K562 (cell line): ENCODE data around the gene LLCFC1. TPM values are rescaled to one million over a fixed set of nuclear protein-coding genes. Genes with fewer than 3 reads are reported as not detected.

Experiments used
- BHLHE40 ChIP-seq: IDR thresholded peaks from 2 replicates; pipeline ENCODE4 v1.6.1; 2011; ENCODE audit warnings: low read length, improper control_type of control experiment
- CBX3 ChIP-seq, 2 experiments: IDR thresholded peaks; 1 replicate in 1 of 2; 2 replicates in 1 of 2; pipeline ENCODE4 v1.6.1; 2012; ENCODE audit warnings: inconsistent platforms in 2 of 2, low read length in 2 of 2, borderline replicate concordance in 1 of 2, control low read depth in 1 of 2
- FOS ChIP-seq: IDR thresholded peaks from 3 replicates; pipeline ENCODE4 v1.6.1; 2011; ENCODE audit not compliant: insufficient read length; ENCODE audit errors: extremely low read depth
- LEF1 ChIP-seq: fragments of 450-650 bp; IDR thresholded peaks from 2 replicates; pipeline ENCODE4 v1.6.1; 2016; ENCODE audit warnings: mild to moderate bottlenecking
- MEIS2 ChIP-seq: fragments of 450-650 bp; IDR thresholded peaks from 2 replicates; pipeline ENCODE4 v1.6.1; 2014; ENCODE audit warnings: mild to moderate bottlenecking; ENCODE audit not compliant: partially characterized antibody
- MTA3 ChIP-seq: fragments of 450-650 bp; formaldehyde crosslinking; IDR thresholded peaks from 2 replicates; pipeline ENCODE4 v1.6.1; 2017; ENCODE audit warnings: mild to moderate bottlenecking, borderline replicate concordance
- TOE1 ChIP-seq, 2 experiments: fragments of 450-650 bp in 1 of 2; sonication (generic) in 1 of 2; formaldehyde crosslinking in 1 of 2; IDR thresholded peaks; 2 replicates each; pipeline versions ENCODE4 v1.7.1 to v1.8.0; 2016 to 2022; ENCODE audit warnings: borderline replicate concordance in 2 of 2, mild to moderate bottlenecking in 2 of 2, antibody characterized with exemption in 1 of 2, inconsistent platforms in 1 of 2, low read depth in 1 of 2, missing genetic modification reagents in 1 of 2, moderate library complexity in 1 of 2
- YY1 ChIP-seq, 3 experiments: IDR thresholded peaks; 2 replicates each; pipeline ENCODE4 v1.6.1; 2011; ENCODE audit warnings: low read length in 2 of 3, mild to moderate bottlenecking in 2 of 3, moderate library complexity in 2 of 3, borderline replicate concordance in 1 of 3, control low read depth in 1 of 3, low read depth in 1 of 3; ENCODE audit not compliant: insufficient read depth in 3 of 3, insufficient replicate concordance in 2 of 3, control insufficient read depth in 1 of 3, insufficient read length in 1 of 3; ENCODE audit errors: extremely low read depth in 1 of 3
- ZMIZ1 ChIP-seq, 2 experiments: fragments of 150-350 bp in 1 of 2; IDR thresholded peaks; 2 replicates each; pipeline ENCODE4 v1.6.1; 2012 to 2016; ENCODE audit warnings: low read depth in 2 of 2, low read length in 2 of 2, mild to moderate bottlenecking in 1 of 2, moderate library complexity in 1 of 2
- polyA plus RNA-seq, 8 experiments: library from polyadenylated mRNA; depleted of rRNA in 4 of 8; stranded (reverse) in 5 of 8; unstranded in 3 of 8; fragments of >200 nt; fragmentation: Nextera tagmentation in 2 of 8; fragmentation: Illumina TruSeq in 1 of 8; extraction: Ambion mirVana in 2 of 8; extraction: Trizol in 1 of 8; gene quantifications; 2 replicates each; pipeline versions ENCODE4 v1.2.1 to v1.2.3, GENCODE V29; 2011 to 2014; ENCODE audit warnings: inconsistent platforms in 1 of 8, missing spikeins in 1 of 8
- total RNA-seq, 7 experiments: library from RNA; depleted of rRNA in 6 of 7; stranded (reverse); fragments of >200 nt in 6 of 7; fragmentation: Illumina TruSeq in 2 of 7; extraction: Trizol in 2 of 7; gene quantifications; 2 replicates each; pipeline versions ENCODE4 v1.2.1 to v1.2.3, GENCODE V29; 2011 to 2021; ENCODE audit warnings: low replicate concordance in 1 of 7
- TF ChIP-seq, protein P1 (sequence below), 2 experiments: fragments of 450-650 bp; IDR thresholded peaks; 2 replicates each; pipeline ENCODE4 v1.6.1; 2016; ENCODE audit warnings: mild to moderate bottlenecking in 2 of 2, borderline replicate concordance in 1 of 2, low read depth in 1 of 2, moderate library complexity in 1 of 2
- TF ChIP-seq, protein P2 (sequence below): sonication (generic); formaldehyde crosslinking; IDR thresholded peaks from 2 replicates; pipeline ENCODE4 v1.8.0; 2022; ENCODE audit warnings: missing genetic modification reagents, mild to moderate bottlenecking, moderate library complexity, borderline replicate concordance

The LLCFC1 gene
- total and polyA plus RNA-seq, 9 of the 15 experiments (the other 6 are each of a cell fraction or from before 2014, with no cell fraction given): not detected

DNA sequence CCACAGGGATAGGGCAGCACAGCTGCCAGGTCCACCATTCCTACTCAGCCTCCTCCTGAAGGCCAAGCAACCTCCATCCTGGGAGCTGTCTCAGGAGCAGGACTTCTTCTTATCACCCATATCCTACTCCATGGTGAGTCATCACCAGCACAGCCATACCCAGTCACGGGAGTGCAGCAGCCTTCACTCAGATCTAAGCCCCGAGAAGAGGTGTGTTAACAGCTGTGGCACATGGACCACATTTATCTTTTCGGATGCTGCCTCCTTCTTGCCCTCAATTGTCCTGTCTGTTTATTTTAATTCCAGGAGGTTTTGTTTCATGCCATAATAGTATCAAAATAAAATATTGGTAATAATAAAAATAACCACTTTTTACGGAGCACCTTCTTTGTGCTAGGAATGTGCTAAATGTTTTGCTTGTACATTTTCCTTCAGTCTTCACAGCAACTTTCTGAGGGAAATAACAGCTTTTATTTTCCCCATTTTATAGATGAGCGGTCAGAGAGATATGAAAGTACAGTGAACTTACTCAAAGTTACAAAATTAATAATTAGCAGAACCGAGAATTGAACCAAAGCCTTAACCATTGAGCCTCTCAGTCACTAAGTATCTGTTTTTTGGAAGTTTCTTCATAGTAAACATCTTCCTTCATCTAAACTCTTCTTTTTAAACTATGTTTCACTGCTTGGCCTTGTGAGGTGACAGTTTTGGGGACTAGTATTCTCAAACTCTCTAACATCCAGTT, 25.4 kb downstream of the LLCFC1 start (continued):
- TF ChIP-seq, protein P1, sequence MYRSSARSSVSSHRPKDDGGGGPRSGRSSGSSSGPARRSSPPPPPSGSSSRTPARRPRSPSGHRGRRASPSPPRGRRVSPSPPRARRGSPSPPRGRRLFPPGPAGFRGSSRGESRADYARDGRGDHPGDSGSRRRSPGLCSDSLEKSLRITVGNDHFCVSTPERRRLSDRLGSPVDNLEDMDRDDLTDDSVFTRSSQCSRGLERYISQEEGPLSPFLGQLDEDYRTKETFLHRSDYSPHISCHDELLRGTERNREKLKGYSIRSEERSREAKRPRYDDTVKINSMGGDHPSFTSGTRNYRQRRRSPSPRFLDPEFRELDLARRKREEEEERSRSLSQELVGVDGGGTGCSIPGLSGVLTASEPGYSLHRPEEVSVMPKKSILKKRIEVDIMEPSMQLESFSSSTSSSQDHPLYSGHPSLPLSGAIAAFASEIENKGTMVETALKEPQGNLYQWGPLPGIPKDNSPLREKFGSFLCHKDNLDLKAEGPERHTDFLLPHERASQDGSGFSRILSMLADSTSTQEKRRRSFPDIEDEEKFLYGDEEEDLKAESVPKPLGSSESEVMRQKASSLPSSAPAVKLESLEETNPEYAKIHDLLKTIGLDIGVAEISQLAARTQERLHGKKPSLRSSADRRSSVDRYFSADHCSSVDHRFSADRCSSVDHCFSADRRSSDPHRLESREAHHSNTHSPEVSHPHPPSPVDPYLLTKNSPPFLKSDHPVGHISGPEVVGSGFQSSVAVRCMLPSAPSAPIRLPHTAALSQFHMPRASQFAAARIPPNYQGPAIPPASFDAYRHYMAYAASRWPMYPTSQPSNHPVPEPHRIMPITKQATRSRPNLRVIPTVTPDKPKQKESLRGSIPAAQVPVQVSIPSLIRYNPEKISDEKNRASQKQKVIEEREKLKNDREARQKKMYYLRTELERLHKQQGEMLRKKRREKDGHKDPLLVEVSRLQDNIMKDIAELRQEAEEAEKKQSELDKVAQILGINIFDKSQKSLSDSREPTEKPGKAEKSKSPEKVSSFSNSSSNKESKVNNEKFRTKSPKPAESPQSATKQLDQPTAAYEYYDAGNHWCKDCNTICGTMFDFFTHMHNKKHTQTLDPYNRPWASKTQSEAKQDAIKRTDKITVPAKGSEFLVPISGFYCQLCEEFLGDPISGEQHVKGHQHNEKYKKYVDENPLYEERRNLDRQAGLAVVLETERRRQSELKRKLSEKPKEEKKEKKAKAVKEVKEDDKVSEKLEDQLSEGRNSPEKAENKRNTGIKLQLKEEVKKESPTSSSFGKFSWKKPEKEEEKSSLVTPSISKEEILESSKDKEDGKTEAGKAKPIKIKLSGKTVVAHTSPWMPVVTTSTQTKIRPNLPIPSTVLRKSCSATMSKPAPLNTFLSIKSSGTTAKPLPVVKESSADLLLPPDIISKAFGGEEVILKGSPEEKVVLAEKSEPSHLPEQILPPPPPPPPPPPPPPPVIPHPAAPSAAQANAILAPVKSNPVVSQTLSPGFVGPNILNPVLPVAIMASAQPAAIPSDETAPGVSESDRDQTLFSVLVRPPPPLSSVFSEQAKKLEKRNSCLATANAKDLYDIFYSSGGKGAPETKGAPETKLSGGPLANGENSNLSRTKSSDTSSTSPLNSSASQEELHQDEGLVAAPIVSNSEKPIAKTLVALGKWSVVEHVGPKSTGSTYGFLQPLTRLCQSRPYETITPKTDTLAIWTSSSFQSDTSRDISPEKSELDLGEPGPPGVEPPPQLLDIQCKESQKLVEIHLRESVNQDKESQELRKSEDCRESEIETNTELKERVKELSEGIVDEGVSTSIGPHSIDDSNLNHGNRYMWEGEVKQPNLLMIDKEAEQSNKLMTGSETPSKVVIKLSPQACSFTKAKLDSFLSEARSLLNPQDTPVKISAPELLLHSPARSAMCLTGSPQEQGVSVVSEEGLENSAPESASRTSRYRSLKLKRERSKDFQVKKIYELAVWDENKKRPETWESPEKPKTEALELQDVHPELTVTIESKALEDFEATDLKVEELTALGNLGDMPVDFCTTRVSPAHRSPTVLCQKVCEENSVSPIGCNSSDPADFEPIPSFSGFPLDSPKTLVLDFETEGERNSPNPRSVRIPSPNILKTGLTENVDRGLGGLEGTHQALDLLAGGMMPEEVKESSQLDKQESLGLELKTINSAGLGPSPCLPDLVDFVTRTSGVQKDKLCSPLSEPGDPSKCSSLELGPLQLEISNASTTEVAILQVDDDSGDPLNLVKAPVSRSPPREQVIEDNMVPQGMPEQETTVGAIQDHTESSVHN (IDR thresholded peaks at IDR 0.05; ENCODE audit: borderline replicate concordance in 1 of 2, low read depth in 1 of 2): peak in 1 of 2 experiments; percentile 63; a peak in 2 of 4 replicates
- TF ChIP-seq ZMIZ1 (IDR thresholded peaks at IDR 0.05; ENCODE audit: low read depth in 2 of 2, low read length in 2 of 2) (no peak), MEIS2 (peak; percentile 57), MTA3 (peak; percentile 66), YY1 (IDR thresholded peaks at IDR 0.05; ENCODE audit: borderline replicate concordance in 1 of 3, control insufficient read depth in 1 of 3, extremely low read depth in 1 of 3, insufficient read depth in 3 of 3, insufficient read length in 1 of 3, insufficient replicate concordance in 2 of 3, low read depth in 1 of 3, low read length in 2 of 3) (peak in 1 of 3 experiments; percentile 62), FOS (peak; percentile 72), LEF1 (0 out of 2 replicates have a peak, but pooled peaks have one; percentile 36), BHLHE40 (peak; percentile 99), TOE1 (IDR thresholded peaks at IDR 0.05; ENCODE audit: borderline replicate concordance) (peak; percentile 61), TOE1 (CRISPR knock-in tag; IDR thresholded peaks at IDR 0.05; ENCODE audit: borderline replicate concordance, low read depth) (no peak), CBX3 (IDR thresholded peaks at IDR 0.05; ENCODE audit: borderline replicate concordance in 1 of 2, low read length in 2 of 2) (peak in 1 of 2 experiments; percentile 62; a peak in 1 of 3 replicates)
- TF ChIP-seq, protein P2, sequence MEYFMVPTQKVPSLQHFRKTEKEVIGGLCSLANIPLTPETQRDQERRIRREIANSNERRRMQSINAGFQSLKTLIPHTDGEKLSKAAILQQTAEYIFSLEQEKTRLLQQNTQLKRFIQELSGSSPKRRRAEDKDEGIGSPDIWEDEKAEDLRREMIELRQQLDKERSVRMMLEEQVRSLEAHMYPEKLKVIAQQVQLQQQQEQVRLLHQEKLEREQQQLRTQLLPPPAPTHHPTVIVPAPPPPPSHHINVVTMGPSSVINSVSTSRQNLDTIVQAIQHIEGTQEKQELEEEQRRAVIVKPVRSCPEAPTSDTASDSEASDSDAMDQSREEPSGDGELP (CRISPR knock-in tag): peak; percentile 83
